Panc1 (cell line): Measurements from ENCODE around the gene GRIN2C. TPM values are rescaled to one million over a fixed set of nuclear protein-coding genes. Genes with fewer than 3 reads are reported as not detected.

ENCODE experiments used
- ATAC-seq: fragments of 200-7000 bp; cut with Tn5 transposase; 2 replicates; pipeline ENCODE4 v1.9.1; 2020; ENCODE audit warnings: mild to moderate bottlenecking, moderate library complexity
- BruUV-seq: library from RNA; stranded (reverse); fragments of 400-500 nt; replicated peaks from 2 replicates; lab custom pipeline; 2021; lab: Mats Ljungman, UMichigan
- CTCF ChIA-PET: fragments of 300-600 bp; sonication (Branson Sonifier 250); formaldehyde crosslinking; loops from one replicate; lab custom pipeline; 2022; ENCODE audit warnings: antibody characterized with exemption; lab: Charles Lee
- POLR2A ChIA-PET: fragments of 300-600 bp; sonication (Branson Sonifier 250); formaldehyde crosslinking; loops from one replicate; lab custom pipeline; 2022; ENCODE audit warnings: antibody characterized with exemption; lab: Charles Lee
- DNase-seq: peaks from one replicate; pipeline ENCODE4 v3.0.0-alpha.2; 2010; ENCODE audit warnings: low read depth, low spot score
- H3K27ac ChIP-seq: 2 replicates; pipeline ENCODE4 v1.5.1; 2011; ENCODE audit warnings: mild to moderate bottlenecking, low read length, inconsistent platforms
- H3K27me3 ChIP-seq: fragments of 200-500 bp; sonication (Bioruptor generic); 2 replicates; pipeline ENCODE4 v1.6.0; 2014; ENCODE audit warnings: low read length, inconsistent platforms; ENCODE audit not compliant: control insufficient read depth, insufficient read depth
- H3K36me3 ChIP-seq: fragments of 200-500 bp; sonication (Bioruptor generic); 2 replicates; pipeline ENCODE4 v1.5.1; 2014; ENCODE audit warnings: inconsistent platforms, mild to moderate bottlenecking, low read length, moderate library complexity; ENCODE audit not compliant: control insufficient read depth, insufficient read depth
- H3K4me1 ChIP-seq: 2 replicates; pipeline ENCODE4 v1.5.1; 2011; ENCODE audit warnings: inconsistent platforms, mild to moderate bottlenecking, low read length, moderate library complexity; ENCODE audit not compliant: control insufficient read depth, insufficient read depth
- H3K4me3 ChIP-seq, 2 experiments: 2 replicates each; pipeline ENCODE4 v1.5.1; 2011 to 2012; ENCODE audit warnings: low read depth in 2 of 2, low read length in 2 of 2, mild to moderate bottlenecking in 2 of 2, inconsistent platforms in 1 of 2, moderate library complexity in 1 of 2
- H3K9me3 ChIP-seq: fragments of 200-500 bp; sonication (Bioruptor generic); 2 replicates; pipeline ENCODE4 v1.5.1; 2014; ENCODE audit warnings: low read depth, mild to moderate bottlenecking, inconsistent platforms, low read length, moderate library complexity; ENCODE audit not compliant: control insufficient read depth, insufficient read depth
- POLR2AphosphoS5 ChIP-seq: IDR thresholded peaks from 2 replicates; pipeline ENCODE4 v1.6.1; 2012; ENCODE audit warnings: mild to moderate bottlenecking, low read depth, low read length, moderate library complexity
- SIN3A ChIP-seq: IDR thresholded peaks from 2 replicates; pipeline ENCODE4 v1.6.1; 2012; ENCODE audit warnings: low read depth, mild to moderate bottlenecking, low read length, moderate library complexity, borderline replicate concordance; ENCODE audit not compliant: insufficient read depth
- TCF7L2 ChIP-seq: IDR thresholded peaks from 2 replicates; pipeline ENCODE4 v1.6.1; 2011; ENCODE audit warnings: mild to moderate bottlenecking, low read depth, low read length, inconsistent platforms
- in situ Hi-C: cut with HindIII; loops from 2 replicates; pipeline ENCODE4 v1.10.0; 2016; ENCODE audit warnings: low sequenced_read_pairs, low pct_unique_long_range_greater_than_20kb
- intact Hi-C: fragments of 100-400 bp; cut with micrococcal nuclease; formaldehyde crosslinking; loops from one replicate; pipeline ENCODE4 v1.10.0; 2022; ENCODE audit not compliant: unreplicated experiment
- total RNA-seq: library from RNA; stranded (reverse); gene quantifications from one replicate; pipeline ENCODE4 v1.2.1, GENCODE V29; 2021; ENCODE audit not compliant: unreplicated experiment
- TF ChIP-seq, protein P1 (sequence below): fragments of 450-650 bp; IDR thresholded peaks from 2 replicates; pipeline ENCODE4 v1.5.1; 2017; ENCODE audit warnings: mild to moderate bottlenecking
- TF ChIP-seq, protein P2 (sequence below), 2 experiments: IDR thresholded peaks; 2 replicates each; pipeline ENCODE4 v1.6.1; 2011 to 2012; ENCODE audit warnings: low read depth in 2 of 2, control low read depth in 1 of 2, low read length in 1 of 2, mild to moderate bottlenecking in 1 of 2, moderate library complexity in 1 of 2; ENCODE audit not compliant: insufficient read depth in 1 of 2

GRIN2C gene
- total RNA-seq, 1 experiment from 2014 or later = 0.10 TPM

DNA sequence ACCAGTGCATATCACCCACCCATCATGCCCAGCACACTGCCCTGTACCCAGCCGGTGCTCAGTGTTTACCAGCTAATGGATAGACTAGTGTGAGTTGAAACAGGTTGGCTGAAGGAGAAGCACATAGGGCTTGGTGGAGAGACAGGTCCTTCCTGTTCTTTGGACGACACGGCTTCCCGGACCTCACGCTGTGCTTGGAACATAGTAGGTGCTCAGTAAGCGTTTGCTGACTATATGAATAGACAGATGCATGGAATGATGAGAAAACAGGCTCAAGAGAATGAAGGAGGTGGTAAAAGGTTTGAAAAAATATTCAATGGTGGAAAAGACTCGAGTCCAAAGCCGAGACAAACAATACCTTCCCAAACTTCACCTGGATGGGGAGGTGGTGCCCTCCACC lies 40.5 kb upstream of the GRIN2C start:
- no peak for DNase-seq
- TF ChIP-seq TCF7L2 (no peak), POLR2AphosphoS5 (no peak), SIN3A (no peak)
- TF ChIP-seq, protein P1, sequence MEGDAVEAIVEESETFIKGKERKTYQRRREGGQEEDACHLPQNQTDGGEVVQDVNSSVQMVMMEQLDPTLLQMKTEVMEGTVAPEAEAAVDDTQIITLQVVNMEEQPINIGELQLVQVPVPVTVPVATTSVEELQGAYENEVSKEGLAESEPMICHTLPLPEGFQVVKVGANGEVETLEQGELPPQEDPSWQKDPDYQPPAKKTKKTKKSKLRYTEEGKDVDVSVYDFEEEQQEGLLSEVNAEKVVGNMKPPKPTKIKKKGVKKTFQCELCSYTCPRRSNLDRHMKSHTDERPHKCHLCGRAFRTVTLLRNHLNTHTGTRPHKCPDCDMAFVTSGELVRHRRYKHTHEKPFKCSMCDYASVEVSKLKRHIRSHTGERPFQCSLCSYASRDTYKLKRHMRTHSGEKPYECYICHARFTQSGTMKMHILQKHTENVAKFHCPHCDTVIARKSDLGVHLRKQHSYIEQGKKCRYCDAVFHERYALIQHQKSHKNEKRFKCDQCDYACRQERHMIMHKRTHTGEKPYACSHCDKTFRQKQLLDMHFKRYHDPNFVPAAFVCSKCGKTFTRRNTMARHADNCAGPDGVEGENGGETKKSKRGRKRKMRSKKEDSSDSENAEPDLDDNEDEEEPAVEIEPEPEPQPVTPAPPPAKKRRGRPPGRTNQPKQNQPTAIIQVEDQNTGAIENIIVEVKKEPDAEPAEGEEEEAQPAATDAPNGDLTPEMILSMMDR = no peak
- TF ChIP-seq, protein P2, sequence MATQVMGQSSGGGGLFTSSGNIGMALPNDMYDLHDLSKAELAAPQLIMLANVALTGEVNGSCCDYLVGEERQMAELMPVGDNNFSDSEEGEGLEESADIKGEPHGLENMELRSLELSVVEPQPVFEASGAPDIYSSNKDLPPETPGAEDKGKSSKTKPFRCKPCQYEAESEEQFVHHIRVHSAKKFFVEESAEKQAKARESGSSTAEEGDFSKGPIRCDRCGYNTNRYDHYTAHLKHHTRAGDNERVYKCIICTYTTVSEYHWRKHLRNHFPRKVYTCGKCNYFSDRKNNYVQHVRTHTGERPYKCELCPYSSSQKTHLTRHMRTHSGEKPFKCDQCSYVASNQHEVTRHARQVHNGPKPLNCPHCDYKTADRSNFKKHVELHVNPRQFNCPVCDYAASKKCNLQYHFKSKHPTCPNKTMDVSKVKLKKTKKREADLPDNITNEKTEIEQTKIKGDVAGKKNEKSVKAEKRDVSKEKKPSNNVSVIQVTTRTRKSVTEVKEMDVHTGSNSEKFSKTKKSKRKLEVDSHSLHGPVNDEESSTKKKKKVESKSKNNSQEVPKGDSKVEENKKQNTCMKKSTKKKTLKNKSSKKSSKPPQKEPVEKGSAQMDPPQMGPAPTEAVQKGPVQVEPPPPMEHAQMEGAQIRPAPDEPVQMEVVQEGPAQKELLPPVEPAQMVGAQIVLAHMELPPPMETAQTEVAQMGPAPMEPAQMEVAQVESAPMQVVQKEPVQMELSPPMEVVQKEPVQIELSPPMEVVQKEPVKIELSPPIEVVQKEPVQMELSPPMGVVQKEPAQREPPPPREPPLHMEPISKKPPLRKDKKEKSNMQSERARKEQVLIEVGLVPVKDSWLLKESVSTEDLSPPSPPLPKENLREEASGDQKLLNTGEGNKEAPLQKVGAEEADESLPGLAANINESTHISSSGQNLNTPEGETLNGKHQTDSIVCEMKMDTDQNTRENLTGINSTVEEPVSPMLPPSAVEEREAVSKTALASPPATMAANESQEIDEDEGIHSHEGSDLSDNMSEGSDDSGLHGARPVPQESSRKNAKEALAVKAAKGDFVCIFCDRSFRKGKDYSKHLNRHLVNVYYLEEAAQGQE (IDR thresholded peaks at IDR 0.05; ENCODE audit: insufficient read depth in 1 of 2, low read depth in 2 of 2, low read length in 1 of 2) = no peak
- H3K4me1 ChIP-seq = no peaks in the 10 kb centered on the region
- H3K27me3 ChIP-seq = peaks cover under 1% of the 10 kb centered on the region; the same call in 1 of the 2 replicates
- intact Hi-C loops = no loop called here
- in situ Hi-C loops = no loop called here
- no peak overlapping the region for H3K4me3 ChIP-seq
- no TSS peak for BruUV-seq
- H3K9me3 ChIP-seq = no peaks in the 10 kb centered on the region
- no peak for ATAC-seq
- ChIA-PET CTCF (no interaction called here), POLR2A (no interaction called here)
- H3K27ac ChIP-seq = no peak overlapping the region
- no peaks in the 10 kb centered on the region for H3K36me3 ChIP-seq

DNA sequence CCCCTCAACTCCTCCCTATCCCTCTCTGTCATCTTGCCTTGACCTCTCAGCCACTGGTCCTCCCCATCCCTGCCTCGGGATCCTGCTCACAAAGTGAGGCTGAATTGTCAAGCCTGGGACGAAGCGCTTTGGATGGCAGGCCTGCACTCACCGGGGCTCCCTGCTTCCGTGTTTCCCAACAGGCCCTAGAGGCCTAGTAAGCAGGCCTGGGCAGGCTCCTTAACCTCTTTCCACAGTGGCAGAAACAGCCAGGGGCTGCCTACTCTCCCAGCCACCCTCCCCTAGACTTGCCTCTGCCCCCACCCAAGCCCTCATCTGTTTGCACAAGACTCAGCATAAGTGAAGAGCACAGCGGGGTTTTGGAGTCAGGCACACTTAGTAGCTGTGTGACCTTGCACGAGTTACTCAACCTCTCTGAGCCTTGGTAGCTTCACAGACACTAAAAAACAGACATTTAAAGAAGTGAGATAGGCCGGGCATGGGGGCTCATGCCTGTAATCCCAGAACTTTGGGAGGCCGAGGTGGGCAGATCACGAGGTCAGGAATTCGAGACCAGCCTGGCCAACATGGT lies 38.8 kb upstream of the GRIN2C start:
- no peak for ATAC-seq
- Histone ChIP-seq H3K4me3 (no peak overlapping the region), H3K27ac (no peak overlapping the region), H3K27me3 (peaks cover 12% of the 10 kb centered on the region), H3K36me3 (no peaks in the 10 kb centered on the region), H3K9me3 (no peaks in the 10 kb centered on the region), H3K4me1 (no peaks in the 10 kb centered on the region)
- ChIA-PET CTCF (interaction anchor here (0.5 kb wide), 1 partner anchor 62 kb away, joined by 5 read pairs; no protein-coding TSS in a partner anchor), POLR2A (no interaction called here)
- no TSS peak for BruUV-seq
- no peak for TF ChIP-seq POLR2AphosphoS5
- TF ChIP-seq, protein P1 = no peak
- no peak for TF ChIP-seq SIN3A
- TF ChIP-seq, protein P2 (IDR thresholded peaks at IDR 0.05; ENCODE audit: insufficient read depth in 1 of 2, low read depth in 2 of 2, low read length in 1 of 2) = no peak
- TF ChIP-seq TCF7L2 = no peak
- no peak for DNase-seq
- intact Hi-C loops = no loop called here
- in situ Hi-C loops = no loop called here
